ENCODE measurements around the gene CLEC5A.

GRCh38 chr7:141889321-141889720, 57.5 kb downstream of the CLEC5A start:
- TF ChIP-seq CTCF (IDR thresholded peaks at IDR 0.05) (no peak), EP300 (IDR thresholded peaks at IDR 0.05) (no peak)
